T-helper 2 cell (primary cell): ENCODE results near the gene F7.
"Not testable (repeated sequence)": the region's sequence is repeated elsewhere in the genome, so short reads cannot be mapped to it uniquely, and the experiment has no call there.

Experiments used
- DNase-seq, 5 experiments: peaks; one replicate each; pipeline versions ENCODE4 v3.0.0 to v3.0.0-alpha.2; 2012 to 2022

The F7 gene

DNA sequence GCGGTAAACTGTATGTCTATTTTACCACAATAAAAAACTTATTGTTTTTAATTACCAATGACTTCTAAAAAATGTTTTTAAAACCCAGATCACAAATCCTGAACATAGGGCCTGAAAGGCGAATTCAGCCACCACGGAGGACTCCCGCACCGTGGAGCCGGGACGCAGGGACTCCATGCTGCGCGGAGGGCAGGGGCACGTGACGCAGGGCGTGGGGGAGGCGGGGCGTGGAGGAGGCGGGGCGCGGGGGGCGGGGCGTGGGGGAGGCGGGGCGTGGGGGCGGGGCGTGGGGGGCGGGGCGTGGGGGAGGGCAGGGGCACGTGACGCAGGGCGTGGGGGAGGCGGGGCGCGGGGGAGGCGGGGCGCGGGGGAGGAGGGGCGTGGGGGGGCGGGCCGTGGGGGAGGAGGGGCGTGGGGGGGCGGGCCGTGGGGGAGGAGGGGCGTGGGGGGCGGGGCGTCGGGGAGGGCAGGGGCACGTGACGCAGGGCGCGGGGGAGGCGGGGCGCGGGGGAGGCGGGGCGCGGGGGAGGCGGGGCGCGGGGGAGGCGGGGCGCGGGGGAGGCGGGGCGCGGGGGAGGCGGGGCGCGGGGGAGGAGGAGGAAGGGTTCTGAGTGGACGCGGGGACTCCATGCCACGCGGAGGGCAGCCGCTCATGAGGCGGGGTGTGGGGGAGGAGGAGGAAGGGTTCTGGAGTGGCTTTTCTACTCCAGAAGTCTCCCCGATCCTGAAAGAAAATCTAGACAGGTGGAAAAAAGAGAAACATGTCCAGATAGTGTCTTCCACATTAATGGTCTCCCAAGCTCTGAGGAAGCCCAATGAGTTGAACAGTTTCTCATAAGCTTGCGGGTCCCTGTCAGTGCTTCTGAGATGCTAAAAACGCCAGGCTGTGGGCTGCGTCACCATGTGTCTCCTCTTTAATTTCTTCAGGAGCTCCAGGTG, 48.5 kb downstream of the F7 start:
- peak; percentile 59 to 75 (median 71) for DNase-seq

DNA sequence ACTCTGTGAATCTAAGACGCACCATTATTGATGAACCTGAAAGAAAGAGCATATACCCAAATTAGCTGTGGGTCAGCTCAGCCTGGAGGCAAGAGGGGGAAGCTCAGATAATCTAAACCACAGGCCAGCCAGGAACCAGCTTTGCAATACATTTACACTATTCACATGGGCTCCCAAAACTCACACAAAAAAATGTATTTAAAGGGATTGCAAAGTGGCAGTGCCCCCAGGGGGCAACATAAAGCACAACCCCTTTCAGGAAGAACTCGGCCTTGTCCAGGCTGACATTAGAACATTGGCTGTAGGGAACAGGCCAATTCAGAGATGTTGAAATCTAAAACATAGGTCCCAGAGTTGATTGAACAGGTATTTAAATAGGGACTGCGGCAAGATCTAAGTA, 49.6 kb downstream of the F7 start:
- DNase-seq = no peak

- DNase-seq = no peak
These were observed 50.5 kb downstream of the F7 start for GRCh38 chr13:113155982-113156655.

GRCh38 chr13:113157206-113157928, 51.8 kb downstream of the F7 start:
- no peak for DNase-seq

GRCh38 chr13:113157929-113158747, 52.5 kb downstream of the F7 start, which contains the start of gene PROZ:
PROZ (plus strand) TSS chr13:113158648; CDS start chr13:113158661, 13 bp downstream.
- DNase-seq = no peak

DNA sequence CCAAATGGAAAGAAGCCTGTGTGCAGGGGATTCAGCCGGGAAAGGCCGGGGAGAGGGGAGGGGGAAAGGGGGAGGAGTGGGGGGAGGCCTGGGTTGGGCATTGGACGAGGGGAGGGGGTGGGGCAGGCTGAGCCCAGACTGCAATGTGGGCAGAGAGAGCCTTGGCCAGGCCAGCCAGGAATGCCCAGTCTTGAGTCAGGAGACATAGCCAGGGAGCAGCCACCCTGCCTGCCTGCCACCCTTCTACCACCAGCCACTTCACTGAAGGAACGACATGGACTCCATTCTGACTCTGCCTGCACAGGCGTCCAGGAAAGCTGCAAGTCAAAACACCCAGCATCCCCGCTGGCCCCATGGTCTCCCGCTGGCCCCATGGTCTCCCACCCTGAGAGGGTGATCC, 53.4 kb downstream of the F7 start:
- no peak for DNase-seq

- no peak for DNase-seq
These were observed 54.1 kb downstream of the F7 start for GRCh38 chr13:113159701-113160100.

DNA sequence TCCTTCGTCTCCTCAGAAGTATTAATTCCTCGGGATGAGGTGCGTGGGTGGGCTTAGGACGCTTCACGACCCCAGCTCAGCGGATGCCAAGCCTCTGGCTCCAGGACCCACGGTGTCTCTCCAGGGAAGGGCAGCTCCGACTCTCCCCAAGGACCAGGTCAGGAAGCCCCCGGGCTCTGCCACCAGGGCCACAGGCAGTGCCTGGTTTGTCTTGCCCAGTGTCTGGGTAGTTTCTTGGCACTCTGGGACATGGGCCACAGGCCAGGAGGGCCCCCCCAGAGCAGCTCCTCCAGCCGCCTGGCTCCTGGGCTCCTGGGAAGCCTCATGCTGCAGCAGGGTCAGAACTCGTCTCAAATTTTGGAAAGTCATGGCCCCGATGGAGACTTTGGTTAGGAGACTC, 55.4 kb downstream of the F7 start:
- DNase-seq = no peak

DNA sequence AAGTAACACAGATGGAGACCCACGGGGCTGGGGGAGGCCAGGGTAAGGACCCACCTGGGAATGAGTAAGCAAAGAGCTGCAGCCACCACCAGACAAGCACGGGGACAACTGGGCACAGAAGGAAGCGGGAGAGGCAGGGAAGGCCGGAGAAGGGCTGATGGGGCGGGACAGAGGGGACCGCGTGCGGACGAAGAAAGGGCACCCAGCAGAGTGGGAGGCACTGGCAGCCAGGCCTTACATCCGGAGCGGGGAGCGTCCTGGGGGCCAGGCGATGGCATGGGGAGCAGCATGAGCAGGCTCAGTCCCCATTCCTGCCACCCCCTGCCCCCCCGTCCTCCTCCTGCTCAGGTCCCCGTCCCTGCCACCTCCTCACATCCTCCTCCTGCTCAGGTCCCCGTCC, 55.8 kb downstream of the F7 start:
- no peak for DNase-seq

GRCh38 chr13:113161975-113162374, 56.4 kb downstream of the F7 start:
- not testable (repeated sequence) for DNase-seq

GRCh38 chr13:113162783-113163685, 57.4 kb downstream of the F7 start:
- peak in 1 of 5 experiments; percentile 36 for DNase-seq

GRCh38 chr13:113164492-113164891, 58.9 kb downstream of the F7 start:
- no peak for DNase-seq

DNA sequence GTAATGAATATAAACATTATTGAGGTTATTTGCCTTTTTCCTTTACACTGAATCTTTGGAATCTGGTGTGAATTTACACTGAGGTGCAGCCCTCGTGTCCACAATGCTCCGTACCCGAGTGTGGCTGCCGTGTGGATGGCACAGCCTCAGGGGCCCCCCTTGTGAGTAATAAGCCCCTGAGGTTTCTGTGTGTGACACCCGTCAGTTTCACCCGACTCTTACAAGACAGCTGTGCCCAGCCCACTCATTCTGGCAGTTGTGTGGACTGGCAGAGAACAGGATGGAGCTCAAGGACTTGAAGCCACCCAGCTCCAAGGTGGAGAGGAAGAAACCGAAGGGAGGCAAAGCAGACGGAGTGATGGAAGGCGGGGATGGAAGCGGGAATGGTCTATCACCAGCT, 60.7 kb downstream of the F7 start:
- no peak for DNase-seq

DNA sequence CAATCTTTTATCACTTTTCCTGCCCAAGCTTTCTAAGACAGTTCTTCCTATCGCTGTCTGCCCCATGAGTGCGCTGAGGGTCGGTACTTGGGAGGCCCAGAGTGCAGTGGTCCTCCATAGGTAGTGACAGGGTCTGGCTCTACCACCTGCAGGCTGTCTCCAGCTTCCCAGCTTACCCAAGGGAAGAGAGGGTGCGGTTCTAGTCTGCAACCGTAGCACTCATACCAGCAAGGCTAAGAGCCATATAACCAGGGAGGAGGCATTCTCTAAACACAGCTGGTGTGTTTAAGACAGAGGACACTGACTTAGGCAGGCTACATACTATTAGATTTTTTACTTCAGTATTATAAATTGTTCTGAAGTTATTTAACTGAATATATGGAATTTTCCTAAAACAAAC, 61.1 kb downstream of the F7 start:
- no peak for DNase-seq

DNA sequence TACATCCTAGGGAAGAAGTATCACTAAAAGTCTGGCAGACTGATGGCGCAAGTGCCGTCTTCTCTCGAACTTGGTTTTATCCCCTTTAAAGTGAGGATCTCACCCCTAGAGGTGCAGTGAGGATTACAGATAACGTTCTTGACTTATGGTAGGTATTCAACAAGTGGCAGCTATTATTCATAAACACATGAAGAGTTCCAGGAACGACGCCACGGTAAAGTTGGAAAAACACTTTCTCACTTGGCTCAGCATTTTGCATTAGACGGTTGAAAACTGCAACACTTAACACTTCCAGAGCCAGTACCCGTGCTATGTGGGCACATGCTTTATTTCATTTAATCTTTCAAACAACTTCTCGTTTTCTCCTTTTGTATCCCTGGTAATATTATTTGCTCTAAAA, 61.6 kb downstream of the F7 start:
- no peak for DNase-seq

- no peak for DNase-seq
These were observed 62.0 kb downstream of the F7 start for GRCh38 chr13:113167575-113167974.

DNA sequence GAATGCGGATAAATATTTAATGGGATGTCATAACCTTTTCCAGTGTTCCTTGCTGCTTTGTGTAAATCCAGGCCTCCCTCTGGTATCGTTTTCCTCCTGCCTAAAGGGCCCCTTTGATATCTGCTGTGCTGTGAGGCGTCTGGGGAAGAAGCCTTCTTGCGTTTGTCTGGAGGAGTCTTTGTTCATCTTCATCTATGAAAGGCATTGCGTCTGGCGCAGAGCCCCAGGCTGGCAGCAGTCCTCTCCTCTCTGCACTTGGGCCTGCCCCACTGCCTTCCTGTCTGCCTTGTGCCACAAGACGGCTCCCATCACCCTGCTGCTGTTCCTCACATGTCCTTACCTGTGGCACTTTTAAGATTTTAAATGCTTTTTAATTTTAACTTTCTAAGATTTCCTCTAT, 62.6 kb downstream of the F7 start:
- DNase-seq = no peak

DNA sequence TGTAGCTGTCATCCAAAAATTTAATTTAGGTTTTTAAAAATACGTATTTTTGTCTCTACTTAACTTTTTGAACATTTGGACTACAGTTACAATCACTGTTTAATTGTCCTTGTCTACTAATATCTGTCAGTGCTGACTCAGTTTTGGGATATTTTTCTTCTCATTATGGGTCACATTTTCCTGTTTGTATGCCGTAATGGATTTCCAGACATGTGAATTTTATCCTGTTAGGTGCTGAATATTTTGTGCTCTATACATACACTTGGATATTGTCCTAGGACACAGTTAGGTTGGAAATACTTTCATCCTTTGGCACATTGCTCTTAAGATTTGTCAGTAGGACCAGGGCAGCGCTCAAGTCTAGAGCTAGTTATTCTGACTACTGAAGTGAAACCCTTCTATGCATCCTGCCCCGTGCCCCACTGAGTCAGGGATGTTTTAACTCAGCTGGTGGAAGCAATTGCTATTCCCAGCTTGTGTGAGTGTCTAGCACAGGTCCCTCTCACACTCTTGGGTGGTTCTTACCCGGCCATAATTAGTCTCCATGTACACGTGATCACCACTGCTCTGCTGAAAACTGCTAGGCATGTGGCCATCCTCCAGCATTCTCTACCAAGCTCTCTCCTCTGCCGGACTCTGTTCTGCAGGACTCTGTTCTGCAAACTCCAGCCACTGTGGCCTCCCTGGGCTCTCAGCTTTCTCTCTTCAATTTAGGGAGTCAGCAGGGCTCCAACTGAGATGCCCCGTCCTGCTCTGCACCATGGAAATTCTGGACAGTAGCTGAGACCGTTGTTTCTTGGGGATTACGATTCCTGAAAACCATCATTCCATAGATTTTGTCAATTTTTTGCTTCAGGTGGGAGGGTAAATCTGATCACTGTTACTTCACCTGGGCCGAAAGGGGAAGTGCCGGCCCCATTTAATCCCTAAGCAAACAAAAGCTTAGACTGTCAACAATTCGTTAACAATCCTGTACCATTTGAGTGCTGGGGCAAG, 64.0 kb downstream of the F7 start:
- no peak for DNase-seq
